IMR-90 (cell line): Measurements from ENCODE around the gene PFAS. TPM values are rescaled to one million over a fixed set of nuclear protein-coding genes. Genes with fewer than 3 reads are reported as not detected.

Source experiments
- ATAC-seq: fragments of 200-7000 bp; cut with Tn5 transposase; 2 replicates; pipeline ENCODE4 v1.9.1; 2020; ENCODE audit warnings: low read depth, mild to moderate bottlenecking, moderate library complexity
- BruUV-seq: library from RNA; stranded (reverse); fragments of 400-500 nt; replicated peaks from 2 replicates; lab custom pipeline; 2021; lab: Mats Ljungman, UMichigan
- CTCF ChIA-PET: fragments of 300-600 bp; formaldehyde crosslinking; extraction: SDS; loops from one replicate; lab custom pipeline; 2021; ENCODE audit warnings: antibody characterized with exemption; lab: Yijun Ruan, JAX
- POLR2A ChIA-PET: fragments of 300-600 bp; sonication (Branson Sonifier 250); formaldehyde crosslinking; loops from one replicate; lab custom pipeline; 2022; ENCODE audit warnings: antibody characterized with exemption; ENCODE audit not compliant: unreplicated experiment; lab: Charles Lee
- DNase-seq: peaks from one replicate; pipeline ENCODE4 v3.0.0; 2013
- H2AFZ ChIP-seq: replicated peaks from 2 replicates; pipeline ENCODE3; 2013; ENCODE audit warnings: low read length, mild to moderate bottlenecking; ENCODE audit not compliant: poor library complexity
- H2AK5ac ChIP-seq: 2 replicates; pipeline ENCODE4 v1.6.1; 2013; ENCODE audit warnings: low read depth, low read length, inconsistent platforms
- H2AK9ac ChIP-seq: replicated peaks from 2 replicates; pipeline ENCODE3; 2013; ENCODE audit warnings: mild to moderate bottlenecking, low read depth, low read length, moderate library complexity; ENCODE audit not compliant: poor library complexity
- H2BK120ac ChIP-seq: 2 replicates; pipeline ENCODE4 v1.6.1; 2013; ENCODE audit warnings: low read depth, low read length, inconsistent platforms
- H2BK15ac ChIP-seq: 3 replicates; pipeline ENCODE4 v1.6.1; 2013; ENCODE audit warnings: low read depth, low read length, inconsistent platforms
- H2BK20ac ChIP-seq: 2 replicates; pipeline ENCODE4 v1.6.1; 2013; ENCODE audit warnings: low read depth, mild to moderate bottlenecking, inconsistent platforms, low read length, moderate library complexity
- H2BK5ac ChIP-seq: 2 replicates; pipeline ENCODE4 v1.6.1; 2013; ENCODE audit warnings: mild to moderate bottlenecking, low read depth, low read length, inconsistent platforms; ENCODE audit not compliant: poor library complexity, severe bottlenecking
- H3K14ac ChIP-seq: replicated peaks from 2 replicates; pipeline ENCODE4 v1.6.1; 2013; ENCODE audit warnings: low read depth, low read length, inconsistent platforms
- H3K18ac ChIP-seq: 2 replicates; pipeline ENCODE4 v1.6.1; 2013; ENCODE audit warnings: low read depth, low read length, control low read depth
- H3K23ac ChIP-seq: 2 replicates; pipeline ENCODE4 v1.6.1; 2013; ENCODE audit warnings: low read depth, low read length, inconsistent platforms
- H3K27ac ChIP-seq: 2 replicates; pipeline ENCODE4 v1.5.1; 2013; ENCODE audit warnings: mild to moderate bottlenecking, control low read depth, low read length; ENCODE audit not compliant: insufficient read depth
- H3K27me3 ChIP-seq: 2 replicates; pipeline ENCODE4 v1.6.1; 2013; ENCODE audit warnings: low read length; ENCODE audit not compliant: control insufficient read depth, insufficient read depth
- H3K36me3 ChIP-seq: 2 replicates; pipeline ENCODE4 v1.6.1; 2013; ENCODE audit warnings: low read length, mixed read lengths; ENCODE audit not compliant: control insufficient read depth, insufficient read depth
- H3K4ac ChIP-seq: 2 replicates; pipeline ENCODE4 v1.6.1; 2013; ENCODE audit warnings: low read depth, low read length, inconsistent platforms
- H3K4me1 ChIP-seq: 2 replicates; pipeline ENCODE4 v1.6.1; 2013; ENCODE audit warnings: low read length, mixed read lengths; ENCODE audit not compliant: control insufficient read depth, insufficient read depth
- H3K4me2 ChIP-seq: 2 replicates; pipeline ENCODE4 v1.6.1; 2013; ENCODE audit warnings: low read depth, mild to moderate bottlenecking, control low read depth, low read length, moderate library complexity
- H3K4me3 ChIP-seq: 2 replicates; pipeline ENCODE4 v1.5.1; 2013; ENCODE audit warnings: low read depth, mild to moderate bottlenecking, control low read depth, low read length, moderate library complexity; ENCODE audit not compliant: insufficient read depth
- H3K56ac ChIP-seq: 2 replicates; pipeline ENCODE4 v1.6.1; 2013; ENCODE audit warnings: low read length, inconsistent platforms; ENCODE audit not compliant: insufficient read depth; ENCODE audit errors: extremely low read depth
- H3K79me1 ChIP-seq, 2 experiments: 2 replicates each; pipeline ENCODE4 v1.6.1; 2013; ENCODE audit warnings: low read length in 2 of 2, inconsistent platforms in 1 of 2, low read depth in 1 of 2
- H3K9ac ChIP-seq: 2 replicates; pipeline ENCODE4 v1.6.1; 2013; ENCODE audit warnings: low read depth, low read length, control low read depth
- H3K9me1 ChIP-seq: 2 replicates; pipeline ENCODE4 v1.6.1; 2013; ENCODE audit warnings: low read length, inconsistent platforms; ENCODE audit not compliant: insufficient read depth
- H3K9me3 ChIP-seq: 2 replicates; pipeline ENCODE4 v1.6.1; 2013; ENCODE audit warnings: low read length; ENCODE audit not compliant: control insufficient read depth, insufficient read depth
- H4K20me1 ChIP-seq: 2 replicates; pipeline ENCODE4 v1.6.1; 2013; ENCODE audit warnings: low read length, inconsistent platforms; ENCODE audit not compliant: insufficient read depth
- H4K5ac ChIP-seq: 2 replicates; pipeline ENCODE4 v1.6.1; 2013; ENCODE audit warnings: mild to moderate bottlenecking, low read depth, low read length, control low read depth
- H4K8ac ChIP-seq, 2 experiments: 2 replicates each; pipeline ENCODE4 v1.6.1; 2013; ENCODE audit warnings: low read depth in 2 of 2, low read length in 2 of 2, control low read depth in 1 of 2, inconsistent platforms in 1 of 2
- H4K91ac ChIP-seq: 2 replicates; pipeline ENCODE4 v1.6.1; 2013; ENCODE audit warnings: low read depth, low read length, inconsistent platforms; ENCODE audit not compliant: insufficient read depth
- CHD1 ChIP-seq: IDR thresholded peaks from 2 replicates; pipeline ENCODE4 v1.6.1; 2012; ENCODE audit warnings: low read depth, low read length, improper control_type of control experiment
- MAZ ChIP-seq: IDR thresholded peaks from 2 replicates; pipeline ENCODE4 v1.6.1; 2012; ENCODE audit warnings: low read depth, mild to moderate bottlenecking, low read length, improper control_type of control experiment, moderate library complexity, borderline replicate concordance
- POLR2A ChIP-seq: IDR thresholded peaks from 2 replicates; pipeline ENCODE4 v1.6.1; 2012; ENCODE audit warnings: mild to moderate bottlenecking, low read depth, low read length
- RCOR1 ChIP-seq: IDR thresholded peaks from 2 replicates; pipeline ENCODE4 v1.6.1; 2012; ENCODE audit warnings: mild to moderate bottlenecking, low read length, improper control_type of control experiment; ENCODE audit not compliant: insufficient replicate concordance
- SMC3 ChIP-seq: fragments of 150-350 bp; IDR thresholded peaks from 2 replicates; pipeline ENCODE4 v1.6.1; 2016; ENCODE audit warnings: low read depth, mild to moderate bottlenecking, antibody characterized with exemption, low read length, moderate library complexity
- USF2 ChIP-seq: fragments of 150-350 bp; IDR thresholded peaks from 2 replicates; pipeline ENCODE4 v1.6.1; 2017; ENCODE audit warnings: mild to moderate bottlenecking, antibody characterized with exemption, low read length, low read depth
- WGBS, 2 experiments: methylation state at CpG; one replicate each; pipeline versions ENCODE4 v1.1.5 to v1.1.7; 2013; ENCODE audit warnings: missing lambda C conversion rate in 2 of 2; ENCODE audit not compliant: insufficient read length in 1 of 2; ENCODE audit errors: extremely low coverage in 2 of 2; 5-methylcytosine and 5-hydroxymethylcytosine counted together
- dilution Hi-C: fragments of 300-500 bp; cut with HindIII; formaldehyde crosslinking; loops from one replicate; pipeline ENCODE4 v1.14.3; 2018; ENCODE audit warnings: low sequenced_read_pairs; ENCODE audit not compliant: unreplicated experiment
- in situ Hi-C: fragments of 300-500 bp; cut with MboI; formaldehyde crosslinking; loops from 3 replicates; pipeline ENCODE4 v1.14.3; 2019; ENCODE audit warnings: low sequenced_read_pairs, inconsistent platforms, mixed read lengths
- intact Hi-C: fragments of 100-400 bp; cut with micrococcal nuclease; formaldehyde crosslinking; loops from 2 replicates; pipeline ENCODE4 v1.10.0; 2022
- polyA plus RNA-seq, 3 experiments: library from polyadenylated mRNA; depleted of rRNA; stranded (reverse); fragments of >200 nt; gene quantifications; 2 replicates each; pipeline ENCODE4 v1.2.3, GENCODE V29; 2012; ENCODE audit warnings: low replicate concordance in 1 of 3
- total RNA-seq: library from RNA; depleted of rRNA; stranded (reverse); fragments of >200 nt; gene quantifications from 2 replicates; pipeline ENCODE4 v1.2.3, GENCODE V29; 2012

The PFAS gene
- total and polyA plus RNA-seq, 2 of the 4 experiments (the other 2 are of a cell fraction) = 20.7 to 26.2 TPM

GRCh38 chr17:8264836-8265542 lies 15.9 kb downstream of the PFAS start:
- Histone ChIP-seq H3K9ac (no peak overlapping the region), H3K27ac (no peak overlapping the region), H3K14ac (no peak overlapping the region), H3K18ac (no peak overlapping the region), H3K9me3 (no peaks in the 10 kb centered on the region), H3K4me1 (no peaks in the 10 kb centered on the region), H3K4ac (no peak overlapping the region), H2BK5ac (no peak overlapping the region), H2AFZ (no peak overlapping the region), H4K91ac (no peak overlapping the region), H3K56ac (no peak overlapping the region), H2BK20ac (no peak overlapping the region), H4K20me1 (no peaks in the 10 kb centered on the region), H4K5ac (no peak overlapping the region), H2BK120ac (no peak overlapping the region), H3K23ac (no peak overlapping the region), H2AK9ac (no peak overlapping the region), H3K36me3 (peaks cover 46% of the 10 kb centered on the region), H3K9me1 (no peaks in the 10 kb centered on the region), H2BK15ac (no peak overlapping the region), H3K79me1 (no peaks in the 10 kb centered on the region), H3K4me3 (no peak overlapping the region), H3K27me3 (no peaks in the 10 kb centered on the region), H3K4me2 (no peak overlapping the region), H2AK5ac (no peak overlapping the region), H4K8ac (no peak overlapping the region)
- in situ Hi-C loops (no loop called here), dilution Hi-C loops (no loop called here), intact Hi-C loops (no loop called here)
- no TSS peak for BruUV-seq
- POLR2A ChIA-PET = no interaction called here
- ATAC-seq (no peak), DNase-seq (no peak)
- 97% methylated on average over 6 of the region's 18 CpGs; no CpG with 5 or more reads in 1 of the 2 experiments for WGBS, 2 experiments
- CTCF ChIA-PET = no interaction called here
- TF ChIP-seq USF2 (no peak), SMC3 (no peak), CHD1 (no peak), POLR2A (no peak), MAZ (no peak), RCOR1 (no peak)
